Vagina (tissue), 2 donors: Measurements from ENCODE around the gene REN. TPM values are rescaled to one million over a fixed set of nuclear protein-coding genes. Genes with fewer than 3 reads are reported as not detected.

Source experiments
- DNase-seq, 2 donors: peaks; one replicate each; pipeline ENCODE4 v3.0.0-alpha.2; 2017; ENCODE audit errors: extremely low spot score in 2 of 2
- H3K27ac ChIP-seq: fragments of 200-600 bp; sonication (generic); one replicate; pipeline ENCODE4 v1.5.1; 2019
- H3K27me3 ChIP-seq: fragments of 200-600 bp; sonication (generic); one replicate; pipeline ENCODE4 v1.5.1; 2019
- H3K36me3 ChIP-seq, 2 donors: fragments of 200-600 bp; sonication (generic); one replicate each; pipeline ENCODE4 v1.5.1; 2017 to 2019
- H3K4me1 ChIP-seq: fragments of 200-600 bp; sonication (generic); one replicate; pipeline ENCODE4 v1.5.1; 2019
- H3K4me3 ChIP-seq, 2 donors: fragments of 200-600 bp; sonication (generic); 1 replicate in 1 of 2; 2 replicates in 1 of 2; pipeline ENCODE4 v1.5.1; 2016 to 2019
- H3K9me3 ChIP-seq: fragments of 200-600 bp; sonication (generic); one replicate; pipeline ENCODE4 v1.5.1; 2019
- POLR2A ChIP-seq, 2 donors: fragments of 450-650 bp; IDR thresholded peaks; one replicate each; pipeline ENCODE4 v1.6.1; 2017; ENCODE audit warnings: antibody characterized with exemption in 2 of 2, mild to moderate bottlenecking in 2 of 2, moderate library complexity in 2 of 2
- POLR2AphosphoS5 ChIP-seq, 2 donors: sonication (generic); formaldehyde crosslinking; IDR thresholded peaks; one replicate each; pipeline ENCODE4 v1.9.0; 2017; ENCODE audit warnings: antibody characterized with exemption in 2 of 2, mild to moderate bottlenecking in 2 of 2, low read depth in 1 of 2; ENCODE audit not compliant: insufficient read depth in 1 of 2
- intact Hi-C: fragments of 100-400 bp; cut with DNase I; formaldehyde crosslinking; loops from one replicate; pipeline ENCODE4 v1.15.1; 2023
- total RNA-seq: library from RNA; depleted of rRNA; stranded (reverse); fragments of >200 nt; gene quantifications from one replicate; pipeline ENCODE4 v1.2.3, GENCODE V29; 2016
- TF ChIP-seq, protein P1 (sequence below), 3 experiments: fragments of 450-650 bp in 2 of 3; fragments of 200-600 bp in 1 of 3; sonication (generic) in 1 of 3; IDR thresholded peaks; one replicate each; pipeline ENCODE4 v1.5.1; 2017 to 2019; ENCODE audit warnings: antibody characterized with exemption in 3 of 3, mild to moderate bottlenecking in 2 of 3, moderate library complexity in 2 of 3

Gene REN
- total RNA-seq, 1 donor from 2014 or later = not detected

GRCh38 chr1:204139088-204139487 lies 27.0 kb downstream of the REN start:
- TF ChIP-seq POLR2AphosphoS5 (IDR thresholded peaks at IDR 0.05; ENCODE audit: insufficient read depth in 1 of 2, low read depth in 1 of 2) = no peak
- TF ChIP-seq POLR2A (IDR thresholded peaks at IDR 0.05) = no peak
- TF ChIP-seq, protein P1, sequence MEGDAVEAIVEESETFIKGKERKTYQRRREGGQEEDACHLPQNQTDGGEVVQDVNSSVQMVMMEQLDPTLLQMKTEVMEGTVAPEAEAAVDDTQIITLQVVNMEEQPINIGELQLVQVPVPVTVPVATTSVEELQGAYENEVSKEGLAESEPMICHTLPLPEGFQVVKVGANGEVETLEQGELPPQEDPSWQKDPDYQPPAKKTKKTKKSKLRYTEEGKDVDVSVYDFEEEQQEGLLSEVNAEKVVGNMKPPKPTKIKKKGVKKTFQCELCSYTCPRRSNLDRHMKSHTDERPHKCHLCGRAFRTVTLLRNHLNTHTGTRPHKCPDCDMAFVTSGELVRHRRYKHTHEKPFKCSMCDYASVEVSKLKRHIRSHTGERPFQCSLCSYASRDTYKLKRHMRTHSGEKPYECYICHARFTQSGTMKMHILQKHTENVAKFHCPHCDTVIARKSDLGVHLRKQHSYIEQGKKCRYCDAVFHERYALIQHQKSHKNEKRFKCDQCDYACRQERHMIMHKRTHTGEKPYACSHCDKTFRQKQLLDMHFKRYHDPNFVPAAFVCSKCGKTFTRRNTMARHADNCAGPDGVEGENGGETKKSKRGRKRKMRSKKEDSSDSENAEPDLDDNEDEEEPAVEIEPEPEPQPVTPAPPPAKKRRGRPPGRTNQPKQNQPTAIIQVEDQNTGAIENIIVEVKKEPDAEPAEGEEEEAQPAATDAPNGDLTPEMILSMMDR (IDR thresholded peaks at IDR 0.05) = no peak
- intact Hi-C loops = no loop called here
- Histone ChIP-seq H3K36me3 (peaks cover 4 to 52% of the 10 kb centered on the region in 2 donors), H3K4me3 (no peak overlapping the region), H3K27me3 (no peaks in the 10 kb centered on the region), H3K4me1 (no peaks in the 10 kb centered on the region), H3K9me3 (no peaks in the 10 kb centered on the region), H3K27ac (no peak overlapping the region)
- DNase-seq = no peak

DNA sequence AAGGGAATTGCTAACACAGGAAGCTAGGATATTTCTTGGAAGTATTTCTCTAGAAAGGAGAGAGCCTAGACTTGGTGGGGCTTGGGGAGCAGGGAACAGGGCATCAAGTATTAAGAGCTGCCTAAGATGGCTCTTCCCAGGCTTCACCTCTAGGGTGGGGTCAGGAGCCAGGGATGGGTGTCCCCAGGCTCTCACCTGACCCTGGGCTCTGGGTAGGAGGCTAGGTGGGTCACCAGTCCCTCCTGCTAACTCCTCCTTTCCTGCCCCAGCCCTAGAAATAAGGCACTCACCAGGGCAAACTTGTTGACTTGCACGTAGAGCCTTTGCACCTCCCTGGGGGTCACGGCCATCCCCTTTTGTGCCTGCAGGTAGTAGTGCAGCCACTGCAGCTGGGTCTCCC lies 29.3 kb downstream of the REN start:
- H3K27ac ChIP-seq = no peak overlapping the region
- H3K36me3 ChIP-seq = peaks cover 4 to 51% of the 10 kb centered on the region in 2 donors

DNA sequence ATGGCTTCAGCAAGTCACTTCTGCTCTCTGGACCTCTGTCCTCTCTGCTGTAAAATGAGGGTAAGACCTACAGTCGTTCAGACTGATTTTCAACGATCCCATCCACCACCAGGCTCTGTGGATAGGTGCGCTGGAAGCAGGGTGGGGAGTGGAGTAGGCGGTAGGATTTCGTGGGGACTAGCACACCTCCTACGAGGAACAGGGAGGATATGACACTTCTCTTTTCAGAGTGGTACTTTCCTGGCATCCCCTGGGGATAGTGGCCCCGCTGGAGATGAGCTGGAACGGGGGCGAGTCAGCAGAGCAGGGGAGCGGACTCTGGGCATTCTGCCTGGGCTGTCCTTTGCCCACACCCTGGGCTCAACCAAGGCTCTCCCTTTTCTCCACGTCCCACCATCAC lies 32.0 kb downstream of the REN start:
- no peak for DNase-seq
- H3K4me3 ChIP-seq = no peak overlapping the region
- peaks cover 0 to 35% of the 10 kb centered on the region in 2 donors for H3K36me3 ChIP-seq
- no peaks in the 10 kb centered on the region for H3K9me3 ChIP-seq
- H3K27ac ChIP-seq = no peak overlapping the region
- peaks cover 29% of the 10 kb centered on the region for H3K4me1 ChIP-seq
- TF ChIP-seq, protein P1 (IDR thresholded peaks at IDR 0.05) = no peak
- TF ChIP-seq POLR2A (IDR thresholded peaks at IDR 0.05) (no peak), POLR2AphosphoS5 (IDR thresholded peaks at IDR 0.05; ENCODE audit: insufficient read depth in 1 of 2, low read depth in 1 of 2) (no peak)
- no peaks in the 10 kb centered on the region for H3K27me3 ChIP-seq
- intact Hi-C loops = no loop called here

More for the DNA sequence above, 29.3 kb downstream of the REN start:
- no peak overlapping the region for H3K4me3 ChIP-seq
- peaks cover 2% of the 10 kb centered on the region for H3K4me1 ChIP-seq
- DNase-seq = no peak
- no peak for TF ChIP-seq POLR2AphosphoS5 (IDR thresholded peaks at IDR 0.05; ENCODE audit: insufficient read depth in 1 of 2, low read depth in 1 of 2)
- TF ChIP-seq, protein P1 (IDR thresholded peaks at IDR 0.05) = no peak
- no peak for TF ChIP-seq POLR2A (IDR thresholded peaks at IDR 0.05)
- no peaks in the 10 kb centered on the region for H3K9me3 ChIP-seq
- intact Hi-C loops = no loop called here
- no peaks in the 10 kb centered on the region for H3K27me3 ChIP-seq

DNA sequence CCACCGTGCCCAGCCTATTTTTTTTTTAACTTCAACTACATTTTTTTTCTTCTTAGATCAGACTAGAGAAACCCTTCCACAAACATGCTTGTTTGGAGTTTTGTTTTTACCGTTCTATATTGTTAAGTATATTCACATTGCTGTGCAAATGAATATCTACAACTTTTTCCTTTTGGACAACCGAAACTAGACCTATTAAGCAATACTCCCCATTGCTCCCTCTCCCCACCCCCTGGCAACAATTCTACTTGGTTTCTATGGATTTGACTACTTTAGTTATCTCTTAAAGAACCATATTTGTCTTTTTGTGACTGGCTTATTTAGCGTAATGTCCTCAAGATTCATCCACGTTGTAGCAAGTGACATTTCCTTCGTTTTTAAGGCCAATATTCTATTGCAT lies 33.4 kb downstream of the REN start:
- no peak for DNase-seq
- H3K27me3 ChIP-seq = no peaks in the 10 kb centered on the region
- no peak for TF ChIP-seq POLR2A (IDR thresholded peaks at IDR 0.05)
- TF ChIP-seq, protein P1 (IDR thresholded peaks at IDR 0.05) = no peak
- H3K4me3 ChIP-seq = no peak overlapping the region
- no peaks in the 10 kb centered on the region for H3K9me3 ChIP-seq
- intact Hi-C loops = no loop called here
- H3K36me3 ChIP-seq = peaks cover 0 to 27% of the 10 kb centered on the region in 2 donors
- H3K27ac ChIP-seq = no peak overlapping the region
- peaks cover 40% of the 10 kb centered on the region for H3K4me1 ChIP-seq

GRCh38 chr1:204131978-204132377 lies 34.2 kb downstream of the REN start:
- intact Hi-C loops = no loop called here
- Histone ChIP-seq H3K9me3 (no peaks in the 10 kb centered on the region), H3K4me1 (peaks cover 48% of the 10 kb centered on the region), H3K4me3 (no peak overlapping the region), H3K27ac (peak overlapping the region; percentile 78), H3K27me3 (no peaks in the 10 kb centered on the region), H3K36me3 (peaks cover 0 to 23% of the 10 kb centered on the region in 2 donors)
- TF ChIP-seq, protein P1 (IDR thresholded peaks at IDR 0.05) = no peak
- TF ChIP-seq POLR2A (IDR thresholded peaks at IDR 0.05) = no peak
- TF ChIP-seq POLR2AphosphoS5 (IDR thresholded peaks at IDR 0.05; ENCODE audit: insufficient read depth in 1 of 2, low read depth in 1 of 2) = no peak
- DNase-seq = no peak
